Epithelial cell of esophagus (primary cell): ENCODE data around the gene CLCN6.

Source experiments
- DNase-seq: peaks from one replicate; pipeline ENCODE4 v3.0.0; 2010; ENCODE audit warnings: low read depth
- H3K4me3 ChIP-seq: 2 replicates; pipeline ENCODE4 v1.5.1; 2011; ENCODE audit warnings: mild to moderate bottlenecking, low read length, control low read depth
- CTCF ChIP-seq: IDR thresholded peaks from 2 replicates; pipeline ENCODE4 v1.5.1; 2011; ENCODE audit warnings: low read depth, mild to moderate bottlenecking, low read length, control low read depth, inconsistent platforms; ENCODE audit not compliant: insufficient read depth; ENCODE audit errors: missing control alignments

The CLCN6 gene

GRCh38 chr1:11771481-11772043 is 34.4 kb upstream of the CLCN6 start:
- DNase-seq: no peak
- TF ChIP-seq CTCF: no peak

GRCh38 chr1:11772458-11772857 is 33.5 kb upstream of the CLCN6 start:
- no peak for DNase-seq
- TF ChIP-seq CTCF: no peak
- no peak overlapping the region for H3K4me3 ChIP-seq

More at GRCh38 chr1:11771481-11772043, 34.4 kb upstream of the CLCN6 start:
- no peak overlapping the region for H3K4me3 ChIP-seq

- no peak overlapping the region for H3K4me3 ChIP-seq
- no peak for DNase-seq
- no peak for TF ChIP-seq CTCF
These were observed 31.2 kb upstream of the CLCN6 start for GRCh38 chr1:11774753-11775152.

GRCh38 chr1:11777658-11778322 is 28.2 kb upstream of the CLCN6 start:
- TF ChIP-seq CTCF: no peak
- H3K4me3 ChIP-seq: no peak overlapping the region
- DNase-seq: no peak

GRCh38 chr1:11778336-11778735 is 27.7 kb upstream of the CLCN6 start:
- no peak for TF ChIP-seq CTCF
- no peak for DNase-seq
- no peak overlapping the region for H3K4me3 ChIP-seq

- TF ChIP-seq CTCF: no peak
- no peak for DNase-seq
- no peak overlapping the region for H3K4me3 ChIP-seq
These were observed 27.0 kb upstream of the CLCN6 start for GRCh38 chr1:11778844-11779623.
